ENCODE measurements around the gene KIAA0319L. TPM values are rescaled to one million over a fixed set of nuclear protein-coding genes. Genes with fewer than 3 reads are reported as not detected.

KIAA0319L gene
- total RNA-seq, 1 donor from 2014 or later = 60.5 TPM

GRCh38 chr1:35454616-35455015 is 102.6 kb downstream of the KIAA0319L start:
- Histone ChIP-seq H3K27me3 (ENCODE audit: control insufficient read depth, insufficient read depth, low read length) (no peaks in the 10 kb centered on the region), H3K4me3 (ENCODE audit: low read depth, low read length) (no peak overlapping the region), H3K36me3 (ENCODE audit: control insufficient read depth, insufficient read depth, low read length) (peaks cover 3% of the 10 kb centered on the region)
- TF ChIP-seq CTCF (IDR thresholded peaks at IDR 0.05; ENCODE audit: insufficient read depth, low read length, poor library complexity, severe bottlenecking) = peak; percentile 5
- DNase-seq (ENCODE audit: low read depth) = no peak

GRCh38 chr1:35454176-35454575 is 103.0 kb downstream of the KIAA0319L start:
- no peak for TF ChIP-seq CTCF (IDR thresholded peaks at IDR 0.05; ENCODE audit: insufficient read depth, low read length, poor library complexity, severe bottlenecking)
- H3K36me3 ChIP-seq (ENCODE audit: control insufficient read depth, insufficient read depth, low read length) = peaks cover 3% of the 10 kb centered on the region
- H3K4me3 ChIP-seq (ENCODE audit: low read depth, low read length) = no peak overlapping the region
- DNase-seq (ENCODE audit: low read depth) = no peak
- H3K27me3 ChIP-seq (ENCODE audit: control insufficient read depth, insufficient read depth, low read length) = no peaks in the 10 kb centered on the region

- Histone ChIP-seq H3K36me3 (ENCODE audit: control insufficient read depth, insufficient read depth, low read length) (peaks cover 3% of the 10 kb centered on the region), H3K27me3 (ENCODE audit: control insufficient read depth, insufficient read depth, low read length) (no peaks in the 10 kb centered on the region)
- no peak for DNase-seq (ENCODE audit: low read depth)
Observed at GRCh38 chr1:35453031-35453430, 104.2 kb downstream of the KIAA0319L start.

GRCh38 chr1:35452106-35452774 is 105.0 kb downstream of the KIAA0319L start:
- Histone ChIP-seq H3K27me3 (ENCODE audit: control insufficient read depth, insufficient read depth, low read length) (no peaks in the 10 kb centered on the region), H3K36me3 (ENCODE audit: control insufficient read depth, insufficient read depth, low read length) (peaks cover 3% of the 10 kb centered on the region), H3K4me3 (ENCODE audit: low read depth, low read length) (no peak overlapping the region)
- no peak for DNase-seq (ENCODE audit: low read depth)
- no peak for TF ChIP-seq CTCF (IDR thresholded peaks at IDR 0.05; ENCODE audit: insufficient read depth, low read length, poor library complexity, severe bottlenecking)

More at GRCh38 chr1:35453031-35453430, 104.2 kb downstream of the KIAA0319L start:
- TF ChIP-seq CTCF (IDR thresholded peaks at IDR 0.05; ENCODE audit: insufficient read depth, low read length, poor library complexity, severe bottlenecking) = no peak
- no peak overlapping the region for H3K4me3 ChIP-seq (ENCODE audit: low read depth, low read length)

- TF ChIP-seq CTCF (IDR thresholded peaks at IDR 0.05; ENCODE audit: insufficient read depth, low read length, poor library complexity, severe bottlenecking) = peak; percentile 87
- DNase-seq (ENCODE audit: low read depth) = peak; percentile 32
Observed at GRCh38 chr1:35451125-35451528, 106.1 kb downstream of the KIAA0319L start.

More at GRCh38 chr1:35451125-35451528, 106.1 kb downstream of the KIAA0319L start:
- no peaks in the 10 kb centered on the region for H3K27me3 ChIP-seq (ENCODE audit: control insufficient read depth, insufficient read depth, low read length)
- peaks cover 3% of the 10 kb centered on the region for H3K36me3 ChIP-seq (ENCODE audit: control insufficient read depth, insufficient read depth, low read length)
- H3K4me3 ChIP-seq (ENCODE audit: low read depth, low read length) = no peak overlapping the region
